Esophagus (tissue), 2 donors: Measurements from ENCODE around the gene REPIN1. TPM values are rescaled to one million over a fixed set of nuclear protein-coding genes. Genes with fewer than 3 reads are reported as not detected.

Experiments
- H3K27ac ChIP-seq, 2 donors: one replicate each; pipeline ENCODE4 v1.5.1; 2013; ENCODE audit warnings: low read depth in 2 of 2, mild to moderate bottlenecking in 2 of 2, inconsistent platforms in 1 of 2, low read length in 1 of 2, moderate library complexity in 1 of 2
- H3K27me3 ChIP-seq, 2 donors: one replicate each; pipeline ENCODE4 v1.6.1; 2013; ENCODE audit warnings: low read length in 2 of 2, control low read depth in 1 of 2, mild to moderate bottlenecking in 1 of 2; ENCODE audit not compliant: insufficient read depth in 2 of 2, control insufficient read depth in 1 of 2
- H3K36me3 ChIP-seq, 2 donors: one replicate each; pipeline ENCODE4 v1.6.1; 2013; ENCODE audit warnings: low read length in 1 of 2; ENCODE audit not compliant: control insufficient read depth in 2 of 2, insufficient read depth in 2 of 2
- H3K4me1 ChIP-seq, 2 donors: one replicate each; pipeline ENCODE4 v1.6.1; 2013; ENCODE audit warnings: low read length in 1 of 2; ENCODE audit not compliant: control insufficient read depth in 2 of 2, insufficient read depth in 2 of 2
- H3K4me3 ChIP-seq, 2 donors: one replicate each; pipeline ENCODE4 v1.5.1; 2013; ENCODE audit warnings: low read length in 2 of 2, mild to moderate bottlenecking in 2 of 2, low read depth in 1 of 2, moderate library complexity in 1 of 2
- H3K9me3 ChIP-seq, 2 donors: one replicate each; pipeline ENCODE4 v1.6.1; 2013; ENCODE audit warnings: mild to moderate bottlenecking in 2 of 2, low read depth in 1 of 2, low read length in 1 of 2, moderate library complexity in 1 of 2; ENCODE audit not compliant: control insufficient read depth in 2 of 2, insufficient read depth in 1 of 2
- WGBS, 2 donors: extraction: QIAGEN DNeasy Blood & Tissue Kit; methylation state at CpG; one replicate each; pipeline ENCODE4 v1.1.7; 2013; 5-methylcytosine and 5-hydroxymethylcytosine counted together
- polyA plus RNA-seq, 2 donors: library from polyadenylated mRNA; stranded (reverse); fragments of 200-250 nt; gene quantifications; one replicate each; pipeline ENCODE4 v1.2.3, GENCODE V29; 2013
- donor health status: healthy with polysubstance abuse.
- donor health status: Bipolar disorder and iron deficiency.

REPIN1 gene
- polyA plus RNA-seq, 2 donors: 22.7 to 32.6 TPM

DNA sequence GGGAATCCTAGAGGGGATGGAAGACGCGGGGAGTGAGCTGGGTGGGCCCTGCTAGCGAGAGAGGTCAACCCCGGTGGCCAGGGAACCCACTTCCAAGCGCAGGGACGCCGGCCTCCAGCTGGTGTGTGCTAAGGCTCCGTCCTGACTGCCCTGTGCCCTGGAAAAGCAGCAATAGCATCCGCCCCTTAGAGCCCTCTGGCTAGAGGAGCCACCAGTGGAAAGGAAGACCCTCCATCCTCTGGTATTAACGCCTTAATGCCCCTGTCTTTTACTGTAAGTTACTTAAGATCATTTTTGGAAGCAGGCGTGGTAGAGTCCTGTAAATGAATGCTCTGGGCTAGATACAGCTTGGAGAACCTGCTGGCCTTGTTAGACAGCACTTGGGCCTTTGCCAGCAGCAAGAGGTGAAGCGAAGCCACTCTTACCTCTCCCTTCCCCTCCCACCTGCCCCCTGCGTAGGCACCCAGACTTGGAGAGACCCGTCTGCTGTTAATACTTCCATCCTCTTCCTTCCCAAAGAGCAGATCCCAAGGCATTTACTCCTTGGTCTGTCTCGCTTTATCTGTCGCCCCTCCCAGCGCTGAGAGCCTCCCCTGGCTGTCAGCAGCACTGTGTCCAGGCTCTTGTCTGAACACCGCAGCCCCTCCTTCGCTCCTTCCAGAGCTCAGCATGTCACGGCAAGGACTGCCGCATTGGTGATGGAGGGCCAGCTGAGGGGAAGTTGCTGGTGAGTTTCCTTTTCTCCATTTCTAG, 4.6 kb downstream of the REPIN1 start:
- Histone ChIP-seq H3K27ac (peak overlapping the region; percentile 52 to 84), H3K4me3 (peak overlapping the region; percentile 12 to 41), H3K4me1 (peaks cover 6 to 30% of the 10 kb centered on the region in 2 donors), H3K27me3 (no peaks in the 10 kb centered on the region), H3K9me3 (no peaks in the 10 kb centered on the region), H3K36me3 (peaks cover 0 to 19% of the 10 kb centered on the region in 2 donors)
- WGBS, 2 donors: 51 to 58% methylated on average over 20 to 21 of the region's 21 CpGs

GRCh38 chr7:150374026-150374425, 5.4 kb downstream of the REPIN1 start:
- Histone ChIP-seq H3K4me1 (peaks cover 6 to 30% of the 10 kb centered on the region in 2 donors), H3K27ac (no peak overlapping the region)
- WGBS, 2 donors: 72 to 88% methylated on average over 4 of the region's 4 CpGs

GRCh38 chr7:150374472-150374871, 5.8 kb downstream of the REPIN1 start:
- Histone ChIP-seq H3K9me3 (no peaks in the 10 kb centered on the region), H3K27ac (no peak overlapping the region), H3K27me3 (no peaks in the 10 kb centered on the region), H3K4me3 (no peak overlapping the region), H3K4me1 (peaks cover 6 to 28% of the 10 kb centered on the region in 2 donors), H3K36me3 (peaks cover 0 to 19% of the 10 kb centered on the region in 2 donors)
- 90 to 96% methylated on average over 5 of the region's 5 CpGs for WGBS, 2 donors

More at GRCh38 chr7:150374026-150374425, 5.4 kb downstream of the REPIN1 start:
- Histone ChIP-seq H3K36me3 (peaks cover 0 to 19% of the 10 kb centered on the region in 2 donors), H3K9me3 (no peaks in the 10 kb centered on the region), H3K4me3 (peak overlapping the region in 1 of 2 donors; percentile 41), H3K27me3 (no peaks in the 10 kb centered on the region)

- H3K36me3 ChIP-seq: peaks cover 0 to 19% of the 10 kb centered on the region in 2 donors
- no peaks in the 10 kb centered on the region for H3K27me3 ChIP-seq
- no peaks in the 10 kb centered on the region for H3K9me3 ChIP-seq
- 65 to 72% methylated on average over 10 of the region's 10 CpGs for WGBS, 2 donors
- peaks cover 3 to 24% of the 10 kb centered on the region in 2 donors for H3K4me1 ChIP-seq
- H3K4me3 ChIP-seq: no peak overlapping the region
- H3K27ac ChIP-seq: no peak overlapping the region
These were observed 7.3 kb downstream of the REPIN1 start for GRCh38 chr7:150375662-150376521.

GRCh38 chr7:150376560-150376959, 7.9 kb downstream of the REPIN1 start:
- no peaks in the 10 kb centered on the region for H3K27me3 ChIP-seq
- H3K36me3 ChIP-seq: peaks cover 0 to 14% of the 10 kb centered on the region in 2 donors
- no peaks in the 10 kb centered on the region for H3K9me3 ChIP-seq
- H3K27ac ChIP-seq: no peak overlapping the region
- peaks cover 3 to 19% of the 10 kb centered on the region in 2 donors for H3K4me1 ChIP-seq
- 68 to 72% methylated on average over 6 of the region's 6 CpGs for WGBS, 2 donors
- H3K4me3 ChIP-seq: no peak overlapping the region

DNA sequence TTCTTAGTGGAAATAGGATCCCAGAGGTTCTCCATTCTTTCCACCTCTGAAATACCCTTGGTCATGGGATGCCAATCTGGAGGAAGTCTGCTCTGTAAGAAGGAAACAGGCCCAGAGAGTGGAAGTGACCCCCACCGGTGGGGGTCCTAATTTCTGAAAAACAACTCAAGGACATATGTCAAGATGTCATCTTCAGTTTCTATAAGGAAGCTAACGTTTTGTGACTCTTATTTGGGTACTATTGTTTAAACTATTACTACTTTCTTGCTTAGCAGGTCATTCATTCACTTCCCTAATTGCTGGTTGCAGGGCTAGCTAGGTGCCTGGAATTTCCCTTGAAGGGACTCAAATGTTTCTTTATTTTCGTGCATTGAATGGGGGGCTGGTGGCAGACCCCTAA, 8.6 kb downstream of the REPIN1 start:
- no peak overlapping the region for H3K4me3 ChIP-seq
- no peaks in the 10 kb centered on the region for H3K9me3 ChIP-seq
- WGBS, 2 donors: 33 to 46% methylated on average over 3 of the region's 3 CpGs
- H3K36me3 ChIP-seq: peaks cover 0 to 9% of the 10 kb centered on the region in 2 donors
- H3K27me3 ChIP-seq: no peaks in the 10 kb centered on the region
- peak overlapping the region in 1 of 2 donors; percentile 17 for H3K27ac ChIP-seq
- peaks cover 7 to 22% of the 10 kb centered on the region in 2 donors for H3K4me1 ChIP-seq

- WGBS, 2 donors: 47 to 58% methylated on average over 4 of the region's 4 CpGs
- Histone ChIP-seq H3K4me1 (peaks cover 11 to 22% of the 10 kb centered on the region in 2 donors), H3K9me3 (no peaks in the 10 kb centered on the region), H3K27me3 (no peaks in the 10 kb centered on the region), H3K4me3 (no peak overlapping the region), H3K36me3 (peaks cover 0 to 5% of the 10 kb centered on the region in 2 donors), H3K27ac (peak overlapping the region in 1 of 2 donors; percentile 17)
These were observed 9.0 kb downstream of the REPIN1 start for GRCh38 chr7:150377635-150378034.

DNA sequence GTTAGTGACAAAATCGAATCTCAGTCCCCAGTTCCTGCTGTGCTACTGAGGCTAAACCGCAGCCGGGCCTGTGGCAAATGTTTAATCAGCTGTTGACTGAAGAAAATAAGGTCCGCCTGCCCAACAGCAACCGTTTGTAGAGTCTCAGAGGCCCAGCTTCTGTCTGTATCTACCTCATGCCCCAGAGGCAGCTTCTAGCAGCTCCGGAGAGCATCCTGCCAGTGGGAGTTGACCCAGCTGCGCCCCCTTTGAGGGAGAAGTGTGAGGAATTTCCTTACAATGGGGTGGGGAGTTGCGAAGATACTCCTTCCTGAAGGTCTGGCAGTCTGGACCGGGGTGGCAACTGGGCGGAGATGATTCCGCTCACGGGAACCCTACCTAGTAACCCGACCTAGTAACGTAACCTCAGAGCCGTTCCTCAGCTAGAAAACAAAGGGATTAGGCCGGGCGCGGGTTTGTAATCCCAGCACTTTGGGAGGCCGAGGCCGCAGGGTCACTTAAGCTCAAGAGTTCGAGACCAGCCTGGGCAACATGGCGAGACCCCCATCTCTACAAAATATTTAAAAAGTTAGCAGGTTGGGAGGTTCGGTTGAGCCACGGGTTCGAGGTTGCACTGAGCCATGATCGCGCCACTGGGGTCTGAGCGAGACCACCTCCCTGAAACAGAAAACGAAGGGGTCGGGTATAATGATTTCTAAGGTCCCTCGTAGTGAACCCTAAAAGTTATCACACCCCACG, 9.7 kb downstream of the REPIN1 start:
- H3K36me3 ChIP-seq: no peaks in the 10 kb centered on the region
- WGBS, 2 donors: 4 to 5% methylated on average over 32 of the region's 32 CpGs
- H3K27me3 ChIP-seq: no peaks in the 10 kb centered on the region
- no peaks in the 10 kb centered on the region for H3K9me3 ChIP-seq
- peaks cover 8 to 18% of the 10 kb centered on the region in 2 donors for H3K4me1 ChIP-seq
- peak overlapping the region; percentile 71 to 85 for H3K4me3 ChIP-seq
- H3K27ac ChIP-seq: peak overlapping the region; percentile 87 to 91

DNA sequence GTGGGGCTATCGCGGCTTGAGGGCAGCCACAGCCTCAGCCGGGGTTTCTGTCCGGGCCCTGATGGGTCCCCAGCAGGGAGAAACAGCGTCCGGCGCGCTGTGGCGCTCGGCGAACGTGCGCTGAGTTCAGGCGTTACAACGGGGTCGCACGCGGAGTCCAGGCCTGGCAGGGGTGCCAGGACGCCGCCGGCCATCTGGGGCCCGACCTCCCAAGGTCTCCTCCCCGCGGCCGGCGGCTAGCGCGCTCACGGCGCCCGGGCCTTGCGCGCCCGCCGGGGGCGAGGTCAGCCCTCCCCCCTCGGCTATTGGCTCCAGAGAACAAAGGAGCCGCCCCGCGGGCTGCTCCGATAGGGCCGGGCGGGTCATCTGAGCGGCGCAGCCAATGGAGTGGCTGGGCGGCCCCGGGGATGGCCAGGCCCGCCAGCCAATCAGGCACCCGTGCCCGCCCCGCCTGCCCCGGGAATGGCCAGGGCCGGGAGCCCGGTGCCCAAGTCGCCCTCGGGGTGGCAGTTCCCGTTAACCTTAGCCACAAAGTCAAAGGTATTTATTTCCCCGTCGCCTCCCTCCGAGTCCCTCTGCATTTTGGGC, 10.3 kb downstream of the REPIN1 start, which contains the start of gene ZNF775:
Gene ZNF775, plus strand, starts transcription at position 478 of the 588 bp plus-strand sequence. CDS start 9,141 bp downstream, outside the sequence.
- WGBS, 2 donors: 0% methylated on average over 60 of the region's 60 CpGs
- H3K4me3 ChIP-seq: peak within 1 kb of the TSS; percentile 71 to 85
- no peaks in the 10 kb centered on the region for H3K27me3 ChIP-seq
- H3K4me1 ChIP-seq: peaks cover 8 to 17% of the 10 kb centered on the region in 2 donors
- no peaks in the 10 kb centered on the region for H3K36me3 ChIP-seq
- H3K9me3 ChIP-seq: no peaks in the 10 kb centered on the region
- peak within 1 kb of the TSS; percentile 87 to 91 for H3K27ac ChIP-seq
